HG03139 (cell line): ENCODE measurements around the gene GIT1.
"Not testable (repeated sequence)": the region's sequence is repeated elsewhere in the genome, so short reads cannot be mapped to it uniquely, and the experiment has no call there.

ENCODE experiments used
- ATAC-seq: cut with Tn5 transposase; IDR thresholded peaks from one replicate; pipeline ENCODE4 v1.9.1; 2021; ENCODE audit not compliant: unreplicated experiment

GIT1 gene

GRCh38 chr17:29567554-29568330 is 21.7 kb downstream of the GIT1 start:
- no peak for ATAC-seq

DNA sequence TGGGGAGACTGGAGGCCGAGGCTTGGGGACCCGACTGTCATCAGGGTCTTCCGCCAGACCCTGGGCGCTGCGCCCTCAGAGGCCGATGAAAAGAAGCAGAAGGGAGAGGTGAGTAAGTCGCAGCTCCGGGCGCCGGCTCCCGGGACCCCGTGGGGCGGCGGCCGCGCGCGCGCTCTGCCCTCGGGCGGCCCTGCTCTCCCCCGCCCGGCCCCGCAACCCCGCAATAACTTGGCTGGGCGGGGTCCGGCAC is 22.2 kb downstream of the GIT1 start:
- ATAC-seq: no peak

GRCh38 chr17:29566473-29567303 is 22.8 kb downstream of the GIT1 start, which contains the start of gene ABHD15:
Gene ABHD15 (minus strand): TSS chr17:29567037. CDS start chr17:29566966, 71 bp downstream.
- ATAC-seq: no peak

GRCh38 chr17:29565643-29566472 is 23.6 kb downstream of the GIT1 start:
- no peak for ATAC-seq

GRCh38 chr17:29563816-29564215 is 25.6 kb downstream of the GIT1 start:
- ATAC-seq: no peak

GRCh38 chr17:29562615-29563014 is 26.8 kb downstream of the GIT1 start:
- ATAC-seq: no peak

- ATAC-seq: no peak
Observed at GRCh38 chr17:29561554-29562517, 27.6 kb downstream of the GIT1 start.

DNA sequence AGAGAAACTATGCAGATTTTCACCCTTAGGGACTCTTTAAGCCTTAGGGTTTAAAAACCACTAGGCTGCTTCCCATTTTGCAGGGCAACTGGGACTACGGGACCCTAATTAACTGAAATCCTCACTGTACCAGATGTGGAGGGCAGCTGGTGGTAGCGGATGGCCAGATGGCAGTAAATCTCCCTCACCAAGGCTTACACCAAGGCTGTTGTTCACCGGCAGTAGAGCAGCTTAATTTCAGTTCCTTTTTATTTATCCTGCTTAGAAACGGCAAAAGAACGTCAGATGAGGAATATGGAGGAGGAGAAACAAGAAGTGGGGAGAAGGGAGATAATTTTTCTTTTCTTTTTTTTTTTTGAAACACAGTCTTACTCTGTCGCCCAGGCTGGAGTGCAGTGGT is 29.1 kb downstream of the GIT1 start:
- no peak for ATAC-seq

DNA sequence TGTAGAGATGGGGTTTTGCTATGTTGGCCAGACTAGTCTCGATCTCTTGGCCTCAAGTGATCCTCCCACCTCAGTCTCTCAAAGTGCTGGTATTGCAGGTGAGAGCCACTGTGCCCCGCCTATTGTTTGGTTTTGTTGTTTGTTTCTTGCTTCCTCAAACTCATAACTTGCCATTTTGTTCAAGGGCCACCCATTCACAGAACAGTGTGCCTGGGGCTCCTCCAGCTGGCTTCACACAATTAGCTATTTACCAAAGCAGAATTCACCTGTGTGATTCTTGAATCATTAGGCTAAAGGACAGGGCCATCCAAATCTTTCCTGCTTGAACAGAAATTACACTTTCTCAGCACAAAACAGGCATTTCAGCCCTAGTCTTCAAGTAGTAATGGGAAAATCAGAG is 29.8 kb downstream of the GIT1 start:
- no peak for ATAC-seq

GRCh38 chr17:29558139-29558538 is 31.3 kb downstream of the GIT1 start:
- ATAC-seq: not testable (repeated sequence)

DNA sequence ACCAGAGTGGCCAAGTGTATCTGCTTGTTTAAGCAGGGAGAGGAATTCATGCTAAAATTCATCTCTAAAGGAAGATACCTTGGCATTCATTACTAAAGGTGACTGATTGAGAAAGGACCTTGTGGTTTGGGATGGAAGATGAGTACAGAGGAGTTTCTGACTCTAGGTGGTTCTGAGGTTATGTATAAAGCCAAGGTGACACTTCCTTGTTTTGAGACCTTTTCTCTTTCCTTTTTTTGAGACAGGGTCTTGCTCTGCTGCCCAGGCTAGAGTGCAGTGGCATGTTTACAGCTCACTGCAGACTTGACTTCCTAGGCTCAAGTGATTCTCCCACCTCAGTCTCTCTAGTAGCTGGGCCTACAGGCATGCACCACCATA is 31.7 kb downstream of the GIT1 start:
- no peak for ATAC-seq

GRCh38 chr17:29557085-29557738 is 32.2 kb downstream of the GIT1 start:
- no peak for ATAC-seq

GRCh38 chr17:29555840-29556239 is 33.6 kb downstream of the GIT1 start:
- no peak for ATAC-seq

DNA sequence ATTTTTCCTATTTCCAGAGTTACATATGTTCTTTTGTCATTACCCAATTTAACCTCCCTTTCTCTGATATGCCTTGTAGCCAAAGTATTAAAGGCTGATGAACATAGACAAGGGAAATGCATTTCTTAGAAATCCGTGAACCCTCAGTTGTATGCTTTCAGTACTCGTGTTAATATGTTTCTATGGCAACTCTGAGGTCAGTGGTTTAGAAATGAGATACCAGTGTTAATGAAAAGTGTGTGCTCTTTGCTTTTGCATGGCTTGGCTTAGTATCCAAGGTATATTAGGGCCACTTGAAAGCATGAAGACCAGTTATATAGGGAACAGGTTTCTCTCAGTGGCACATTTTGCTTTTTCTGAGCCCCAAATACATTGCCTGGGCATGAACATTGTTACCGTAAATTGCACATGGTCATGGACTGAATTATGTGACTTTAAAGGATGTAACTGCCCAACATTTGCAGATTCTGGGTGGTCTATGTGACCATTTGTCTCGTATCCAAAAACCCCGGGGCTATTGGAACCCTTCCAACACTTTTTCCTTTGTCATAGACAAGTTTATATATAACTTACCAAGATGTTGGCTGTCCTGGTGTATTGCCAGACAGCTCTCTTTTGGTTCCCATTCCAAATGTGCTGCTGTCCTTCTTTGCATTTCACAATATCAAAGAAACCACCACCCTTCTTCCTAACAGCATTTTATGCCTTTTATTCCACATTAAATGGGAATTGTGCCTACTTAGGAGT is 40.1 kb downstream of the GIT1 start:
- no peak for ATAC-seq

- ATAC-seq: no peak
Observed at GRCh38 chr17:29546830-29547229, 42.6 kb downstream of the GIT1 start.

DNA sequence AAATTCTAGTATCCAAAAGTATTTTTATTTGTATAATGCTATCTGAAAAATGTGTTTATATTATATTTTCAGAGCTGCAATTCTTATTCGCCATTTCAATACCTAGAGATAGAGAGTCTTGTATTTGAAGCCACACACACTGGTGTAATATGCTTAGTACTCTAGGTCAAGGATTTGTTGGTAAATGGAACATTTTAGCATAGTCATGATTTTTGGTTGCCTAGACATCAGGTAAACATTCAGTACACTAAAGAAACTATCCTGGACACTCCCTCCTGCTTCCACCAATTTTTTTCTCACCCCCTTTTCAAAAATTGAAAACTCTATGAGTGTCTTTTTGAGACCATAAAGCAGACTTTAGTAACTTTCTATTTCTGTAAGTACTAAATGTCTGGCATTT is 43.4 kb downstream of the GIT1 start:
- no peak for ATAC-seq

DNA sequence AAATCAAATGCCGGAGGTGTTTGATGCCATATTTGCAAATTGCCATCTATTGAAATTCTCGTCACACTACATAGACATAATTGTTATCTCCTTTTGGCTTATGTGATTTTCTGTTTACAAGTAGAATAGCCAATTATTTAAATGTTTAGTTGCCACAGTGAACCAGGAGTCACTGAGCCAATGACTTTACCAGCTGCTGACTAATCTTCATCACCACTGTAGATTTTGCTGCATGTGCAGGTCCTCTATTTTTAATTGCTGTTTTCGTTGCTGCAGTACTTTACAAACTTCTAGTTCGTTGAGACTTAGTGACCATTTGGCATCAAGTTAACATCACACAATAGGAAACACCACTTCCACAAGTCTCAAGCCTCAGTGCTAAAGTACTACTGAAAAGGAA is 45.4 kb downstream of the GIT1 start:
- no peak for ATAC-seq

DNA sequence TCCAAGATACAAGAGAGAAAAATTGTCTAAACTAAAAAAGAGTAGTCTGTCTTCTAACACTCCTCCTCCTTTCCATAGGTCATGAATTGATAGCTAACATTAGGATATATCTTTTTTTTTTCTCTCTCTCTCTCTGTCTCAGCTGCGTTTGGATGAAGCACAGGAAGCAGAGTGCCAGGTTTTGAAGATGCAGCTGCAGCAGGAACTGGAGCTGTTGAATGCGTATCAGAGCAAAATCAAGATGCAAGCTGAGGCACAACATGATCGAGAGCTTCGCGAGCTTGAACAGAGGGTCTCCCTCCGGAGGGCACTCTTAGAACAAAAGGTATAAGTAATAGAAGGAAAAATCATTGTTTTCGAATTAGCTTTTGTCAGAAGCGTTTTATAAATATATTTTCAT is 55.5 kb downstream of the GIT1 start:
- no peak for ATAC-seq

- no peak for ATAC-seq
Observed at GRCh38 chr17:29526322-29526721, 63.1 kb downstream of the GIT1 start.
